ENCODE data around the gene PRSS57.

The PRSS57 gene

DNA sequence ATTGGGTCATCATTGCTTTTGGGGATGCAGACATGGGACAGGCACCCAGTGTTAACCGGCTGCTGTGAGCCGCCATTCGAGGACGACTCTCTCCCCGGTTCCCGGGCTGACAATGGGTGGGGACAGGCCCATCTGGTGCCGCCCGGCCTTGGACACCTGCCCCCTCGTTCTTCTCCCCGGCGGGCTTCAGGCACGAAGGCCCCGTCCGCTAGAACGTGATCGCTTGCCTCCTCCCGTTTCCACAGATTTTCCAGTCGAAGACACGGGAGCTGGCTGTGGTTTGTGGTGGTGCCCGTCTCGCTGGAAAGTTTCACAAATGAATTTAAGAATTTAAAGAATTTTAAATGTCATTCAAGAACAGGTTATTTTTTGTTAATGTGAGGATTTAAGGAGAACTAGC, 15.5 kb upstream of the PRSS57 start:
- no peaks in the 10 kb centered on the region for H3K4me1 ChIP-seq (ENCODE audit: low read length)
- H3K9ac ChIP-seq (ENCODE audit: low read length) = no peak overlapping the region
- TF ChIP-seq EZH2phosphoT487 (IDR thresholded peaks at IDR 0.05; ENCODE audit: low read depth) = no peak
- TF ChIP-seq, protein P1, sequence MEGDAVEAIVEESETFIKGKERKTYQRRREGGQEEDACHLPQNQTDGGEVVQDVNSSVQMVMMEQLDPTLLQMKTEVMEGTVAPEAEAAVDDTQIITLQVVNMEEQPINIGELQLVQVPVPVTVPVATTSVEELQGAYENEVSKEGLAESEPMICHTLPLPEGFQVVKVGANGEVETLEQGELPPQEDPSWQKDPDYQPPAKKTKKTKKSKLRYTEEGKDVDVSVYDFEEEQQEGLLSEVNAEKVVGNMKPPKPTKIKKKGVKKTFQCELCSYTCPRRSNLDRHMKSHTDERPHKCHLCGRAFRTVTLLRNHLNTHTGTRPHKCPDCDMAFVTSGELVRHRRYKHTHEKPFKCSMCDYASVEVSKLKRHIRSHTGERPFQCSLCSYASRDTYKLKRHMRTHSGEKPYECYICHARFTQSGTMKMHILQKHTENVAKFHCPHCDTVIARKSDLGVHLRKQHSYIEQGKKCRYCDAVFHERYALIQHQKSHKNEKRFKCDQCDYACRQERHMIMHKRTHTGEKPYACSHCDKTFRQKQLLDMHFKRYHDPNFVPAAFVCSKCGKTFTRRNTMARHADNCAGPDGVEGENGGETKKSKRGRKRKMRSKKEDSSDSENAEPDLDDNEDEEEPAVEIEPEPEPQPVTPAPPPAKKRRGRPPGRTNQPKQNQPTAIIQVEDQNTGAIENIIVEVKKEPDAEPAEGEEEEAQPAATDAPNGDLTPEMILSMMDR (IDR thresholded peaks at IDR 0.05; ENCODE audit: low read depth, low read length) = no peak
- no peaks in the 10 kb centered on the region for H3K9me3 ChIP-seq (ENCODE audit: insufficient read depth, low read length)
- H3K27ac ChIP-seq (ENCODE audit: low read length) = no peak overlapping the region
- no peaks in the 10 kb centered on the region for H3K36me3 ChIP-seq (replicated peaks; ENCODE audit: low read depth, low read length)
- H3K79me2 ChIP-seq (ENCODE audit: low read length) = no peaks in the 10 kb centered on the region
- H2AFZ ChIP-seq (ENCODE audit: low read depth, low read length) = no peak overlapping the region
- H3K4me2 ChIP-seq (ENCODE audit: low read length) = no peak overlapping the region
- H3K27me3 ChIP-seq (ENCODE audit: low read depth, low read length) = no peaks in the 10 kb centered on the region
- no peaks in the 10 kb centered on the region for H4K20me1 ChIP-seq (ENCODE audit: insufficient read depth, low read length)
- H3K4me3 ChIP-seq (ENCODE audit: low read length) = no peak overlapping the region

DNA sequence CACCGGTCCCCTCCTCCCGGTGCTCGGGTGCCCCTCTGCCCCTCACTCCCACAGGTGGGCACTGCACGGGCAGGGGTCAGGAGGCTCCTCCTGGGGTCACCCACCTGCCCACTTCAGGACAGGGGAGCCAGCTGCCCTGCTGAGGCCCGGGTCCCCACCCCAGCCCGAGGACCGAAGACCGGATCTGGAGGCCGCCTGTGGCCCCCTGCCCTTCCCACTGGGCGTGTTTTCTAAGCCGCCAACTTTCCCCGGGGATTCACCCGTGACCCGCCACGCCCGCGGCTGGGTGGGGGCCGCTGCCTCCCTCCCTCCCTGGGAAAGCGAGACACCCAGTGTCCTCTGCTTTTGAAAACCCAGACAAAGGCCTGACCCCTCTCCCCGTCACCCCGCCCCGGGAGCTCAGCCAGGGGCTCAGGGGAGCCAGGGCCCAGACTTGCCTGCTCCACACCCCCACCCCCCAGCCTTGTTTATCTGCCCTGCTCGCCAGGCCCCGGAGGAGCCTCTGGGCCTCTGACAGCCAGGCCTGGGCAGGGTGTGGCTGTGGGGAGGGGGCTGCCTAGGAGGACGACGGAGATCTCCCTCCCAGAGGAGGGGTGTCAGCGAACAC, 14.8 kb upstream of the PRSS57 start:
- H3K27me3 ChIP-seq (ENCODE audit: low read depth, low read length) = no peaks in the 10 kb centered on the region

DNA sequence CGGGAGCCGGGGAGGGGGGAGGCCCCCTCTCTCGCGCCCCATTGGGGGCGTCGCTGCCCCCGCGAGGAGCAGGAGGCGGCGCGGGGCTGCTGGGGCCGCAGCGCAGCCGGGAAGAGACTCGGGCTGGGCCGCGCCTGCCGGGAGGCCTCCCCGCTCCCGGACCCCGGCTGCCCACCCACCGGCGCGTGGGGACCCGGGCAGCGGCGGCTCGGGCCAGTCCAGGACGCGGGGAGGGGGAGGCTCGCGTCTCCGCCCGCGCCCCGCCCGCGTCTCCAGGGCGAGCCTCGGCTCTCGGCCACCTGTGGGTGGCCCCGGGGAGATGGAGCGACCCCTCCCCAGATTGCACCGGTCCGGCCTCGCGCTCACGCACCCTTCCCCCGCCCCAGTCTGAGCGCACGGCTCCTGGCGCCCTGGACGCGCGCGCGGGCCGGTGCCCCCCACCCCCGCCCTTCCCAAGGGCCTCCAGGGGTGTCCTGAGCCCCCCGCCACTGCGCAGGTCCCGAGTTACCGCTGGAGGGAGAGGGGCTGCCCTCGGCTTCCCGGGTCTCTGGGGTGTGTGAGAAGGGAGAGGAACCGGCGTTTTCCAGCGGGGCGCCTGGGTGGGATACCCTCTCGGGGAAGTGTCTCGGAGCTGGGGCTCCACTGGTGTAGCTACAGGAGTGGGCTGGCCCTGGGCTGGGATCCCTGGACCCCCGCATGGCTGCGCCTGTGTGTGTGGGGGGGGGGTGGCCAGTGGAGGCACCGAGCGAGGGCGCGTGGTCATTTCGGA, 14.1 kb upstream of the PRSS57 start:
- Histone ChIP-seq H4K20me1 (ENCODE audit: insufficient read depth, low read length) (no peaks in the 10 kb centered on the region), H3K27me3 (ENCODE audit: low read depth, low read length) (no peaks in the 10 kb centered on the region), H2AFZ (ENCODE audit: low read depth, low read length) (no peak overlapping the region), H3K79me2 (ENCODE audit: low read length) (no peaks in the 10 kb centered on the region), H3K4me1 (ENCODE audit: low read length) (no peaks in the 10 kb centered on the region), H3K4me3 (ENCODE audit: low read length) (no peak overlapping the region), H3K4me2 (ENCODE audit: low read length) (no peak overlapping the region), H3K9ac (ENCODE audit: low read length) (no peak overlapping the region), H3K27ac (ENCODE audit: low read length) (no peak overlapping the region), H3K36me3 (replicated peaks; ENCODE audit: low read depth, low read length) (no peaks in the 10 kb centered on the region), H3K9me3 (ENCODE audit: insufficient read depth, low read length) (no peaks in the 10 kb centered on the region)
- TF ChIP-seq, protein P1 (IDR thresholded peaks at IDR 0.05; ENCODE audit: low read depth, low read length) = no peak
- no peak for TF ChIP-seq EZH2phosphoT487 (IDR thresholded peaks at IDR 0.05; ENCODE audit: low read depth)

More for the DNA sequence above, 14.8 kb upstream of the PRSS57 start:
- TF ChIP-seq, protein P1 (IDR thresholded peaks at IDR 0.05; ENCODE audit: low read depth, low read length) = no peak
- no peak for TF ChIP-seq EZH2phosphoT487 (IDR thresholded peaks at IDR 0.05; ENCODE audit: low read depth)
- H3K36me3 ChIP-seq (replicated peaks; ENCODE audit: low read depth, low read length) = no peaks in the 10 kb centered on the region
- no peak overlapping the region for H3K9ac ChIP-seq (ENCODE audit: low read length)
- H3K4me3 ChIP-seq (ENCODE audit: low read length) = no peak overlapping the region
- no peaks in the 10 kb centered on the region for H4K20me1 ChIP-seq (ENCODE audit: insufficient read depth, low read length)
- H3K9me3 ChIP-seq (ENCODE audit: insufficient read depth, low read length) = no peaks in the 10 kb centered on the region
- no peaks in the 10 kb centered on the region for H3K79me2 ChIP-seq (ENCODE audit: low read length)
- H2AFZ ChIP-seq (ENCODE audit: low read depth, low read length) = no peak overlapping the region
- no peak overlapping the region for H3K4me2 ChIP-seq (ENCODE audit: low read length)
- no peak overlapping the region for H3K27ac ChIP-seq (ENCODE audit: low read length)
- H3K4me1 ChIP-seq (ENCODE audit: low read length) = no peaks in the 10 kb centered on the region

All from OCI-LY3 (cell line).